HG03520 (cell line): Measurements from ENCODE around the gene KCNG3.

Experiments
- ATAC-seq: cut with Tn5 transposase; IDR thresholded peaks from one replicate; pipeline ENCODE4 v1.9.1; 2021; ENCODE audit warnings: mild to moderate bottlenecking, moderate library complexity; ENCODE audit not compliant: unreplicated experiment

KCNG3 gene

GRCh38 chr2:42488297-42488696 is 5.5 kb downstream of the KCNG3 start:
- ATAC-seq, result no peak

GRCh38 chr2:42486145-42486906 is 7.5 kb downstream of the KCNG3 start:
- ATAC-seq, result no peak

- ATAC-seq, result no peak
Measured at GRCh38 chr2:42480402-42480801, 13.4 kb downstream of the KCNG3 start.

GRCh38 chr2:42474765-42475454 is 18.9 kb downstream of the KCNG3 start:
- no peak for ATAC-seq

- ATAC-seq, result no peak
Measured at GRCh38 chr2:42470706-42471105, 23.1 kb downstream of the KCNG3 start.

GRCh38 chr2:42464631-42465030 is 29.2 kb downstream of the KCNG3 start:
- ATAC-seq, result no peak

GRCh38 chr2:42463570-42463969 is 30.2 kb downstream of the KCNG3 start:
- ATAC-seq, result no peak

GRCh38 chr2:42459296-42459695 is 34.5 kb downstream of the KCNG3 start:
- ATAC-seq, result no peak

- no peak for ATAC-seq
Measured at GRCh38 chr2:42458396-42458795, 35.4 kb downstream of the KCNG3 start.

GRCh38 chr2:42457011-42457410 is 36.8 kb downstream of the KCNG3 start:
- ATAC-seq, result no peak

- no peak for ATAC-seq
Measured at GRCh38 chr2:42456126-42456839, 37.5 kb downstream of the KCNG3 start.

- no peak for ATAC-seq
Measured at GRCh38 chr2:42452545-42452944, 41.2 kb downstream of the KCNG3 start.

GRCh38 chr2:42450136-42450535 is 43.6 kb downstream of the KCNG3 start:
- ATAC-seq, result no peak

- ATAC-seq, result no peak
Measured at GRCh38 chr2:42449163-42450087, 44.4 kb downstream of the KCNG3 start.

- ATAC-seq, result no peak
Measured at GRCh38 chr2:42448163-42448562, 45.6 kb downstream of the KCNG3 start.

GRCh38 chr2:42446503-42447271 is 47.1 kb downstream of the KCNG3 start:
- no peak for ATAC-seq

GRCh38 chr2:42443718-42444399 is 49.9 kb downstream of the KCNG3 start:
- ATAC-seq, result no peak

GRCh38 chr2:42442774-42443173 is 51.0 kb downstream of the KCNG3 start:
- ATAC-seq, result no peak

- ATAC-seq, result no peak
Measured at GRCh38 chr2:42438685-42439084, 55.1 kb downstream of the KCNG3 start.
